ENCODE results near the gene DEDD2. TPM values are rescaled to one million over a fixed set of nuclear protein-coding genes. Genes with fewer than 3 reads are reported as not detected.
A peak's percentile ranks its signal among the peaks of the same experiment; 100 is the strongest.

The DEDD2 gene
- total RNA-seq, 1 donor from 2014 or later: 25.3 TPM

GRCh38 chr19:42177686-42178019 lies 39.8 kb downstream of the DEDD2 start:
- TF ChIP-seq POLR2A (IDR thresholded peaks at IDR 0.05) (no peak), CTCF (IDR thresholded peaks at IDR 0.05) (no peak), POLR2AphosphoS5 (IDR thresholded peaks at IDR 0.05; ENCODE audit: insufficient read depth in 1 of 2, low read depth in 1 of 2) (no peak)
- peak overlapping the region in 1 of 2 donors; percentile 62 for H3K4me3 ChIP-seq
- no peaks in the 10 kb centered on the region for H3K9me3 ChIP-seq
- intact Hi-C loops (cut with DNase I): no loop called here
- no peaks in the 10 kb centered on the region for H3K36me3 ChIP-seq
- DNase-seq (ENCODE audit: extremely low spot score in 2 of 2): no peak
- peaks cover 17% of the 10 kb centered on the region for H3K4me1 ChIP-seq
- H3K27ac ChIP-seq: no peak overlapping the region
- H3K27me3 ChIP-seq: peaks cover 3% of the 10 kb centered on the region

GRCh38 chr19:42176990-42177685 lies 40.3 kb downstream of the DEDD2 start:
- intact Hi-C loops (cut with DNase I): no loop called here
- Histone ChIP-seq H3K27me3 (peaks cover 3% of the 10 kb centered on the region), H3K27ac (no peak overlapping the region), H3K4me3 (peak overlapping the region; percentile 46 to 62), H3K9me3 (no peaks in the 10 kb centered on the region), H3K36me3 (no peaks in the 10 kb centered on the region), H3K4me1 (peaks cover 17% of the 10 kb centered on the region)
- no peak for DNase-seq (ENCODE audit: extremely low spot score in 2 of 2)
- TF ChIP-seq POLR2A (IDR thresholded peaks at IDR 0.05): no peak
- no peak for TF ChIP-seq CTCF (IDR thresholded peaks at IDR 0.05)
- no peak for TF ChIP-seq POLR2AphosphoS5 (IDR thresholded peaks at IDR 0.05; ENCODE audit: insufficient read depth in 1 of 2, low read depth in 1 of 2)

- intact Hi-C loops (cut with DNase I): no loop called here
- H3K27me3 ChIP-seq: peaks cover 3% of the 10 kb centered on the region
- peak overlapping the region; percentile 46 to 62 for H3K4me3 ChIP-seq
- no peak for DNase-seq (ENCODE audit: extremely low spot score in 2 of 2)
- H3K9me3 ChIP-seq: no peaks in the 10 kb centered on the region
- peaks cover 17% of the 10 kb centered on the region for H3K4me1 ChIP-seq
- TF ChIP-seq POLR2AphosphoS5 (IDR thresholded peaks at IDR 0.05; ENCODE audit: insufficient read depth in 1 of 2, low read depth in 1 of 2) (no peak), CTCF (IDR thresholded peaks at IDR 0.05) (no peak), POLR2A (IDR thresholded peaks at IDR 0.05) (no peak)
- no peak overlapping the region for H3K27ac ChIP-seq
- H3K36me3 ChIP-seq: no peaks in the 10 kb centered on the region
Observed at GRCh38 chr19:42176649-42176989, 40.9 kb downstream of the DEDD2 start.

- Histone ChIP-seq H3K36me3 (no peaks in the 10 kb centered on the region), H3K27me3 (peaks cover 3% of the 10 kb centered on the region), H3K9me3 (no peaks in the 10 kb centered on the region), H3K27ac (no peak overlapping the region), H3K4me3 (peak overlapping the region; percentile 46 to 62), H3K4me1 (peaks cover 17% of the 10 kb centered on the region)
- TF ChIP-seq CTCF (IDR thresholded peaks at IDR 0.05) (no peak), POLR2AphosphoS5 (IDR thresholded peaks at IDR 0.05; ENCODE audit: insufficient read depth in 1 of 2, low read depth in 1 of 2) (no peak), POLR2A (IDR thresholded peaks at IDR 0.05) (no peak)
- intact Hi-C loops (cut with DNase I): no loop called here
- DNase-seq (ENCODE audit: extremely low spot score in 2 of 2): no peak
Observed at GRCh38 chr19:42175952-42176648, 41.4 kb downstream of the DEDD2 start.
